Common myeloid progenitor, CD34-positive (primary cell): ENCODE results near the gene MCUR1.
"Not testable (repeated sequence)": the region's sequence is repeated elsewhere in the genome, so short reads cannot be mapped to it uniquely, and the experiment has no call there.

Experiments used
- CTCF ChIA-PET: fragments of 350-600 bp; sonication (Branson Sonifier 250); formaldehyde crosslinking; loops from one replicate; lab custom pipeline; 2021; ENCODE audit warnings: antibody characterized with exemption; lab: Charles Lee
- POLR2A ChIA-PET: fragments of 350-600 bp; sonication (Branson Sonifier 250); formaldehyde crosslinking; loops from one replicate; lab custom pipeline; 2021; ENCODE audit warnings: antibody characterized with exemption; lab: Charles Lee
- DNase-seq, 3 donors: peaks; one replicate each; pipeline versions ENCODE4 v3.0.0 to v3.0.0-alpha.2; 2013
- H3K27ac ChIP-seq, 2 experiments: 1 replicate in 1 of 2; 2 replicates in 1 of 2; pipeline ENCODE4 v1.7.0; 2013; ENCODE audit warnings: inconsistent platforms in 2 of 2, low read length in 2 of 2, mild to moderate bottlenecking in 2 of 2, low read depth in 1 of 2, moderate library complexity in 1 of 2; ENCODE audit not compliant: severe bottlenecking in 2 of 2, insufficient read depth in 1 of 2, poor library complexity in 1 of 2
- H3K27me3 ChIP-seq, 5 experiments: replicated peaks in 2 of 5; 1 replicate in 3 of 5; 2 replicates in 2 of 5; pipeline versions ENCODE4 v1.6.1 to v1.7.0; 2013; ENCODE audit warnings: low read length in 4 of 5, mild to moderate bottlenecking in 2 of 5, moderate library complexity in 2 of 5, inconsistent platforms in 1 of 5; ENCODE audit not compliant: insufficient read depth in 5 of 5, control insufficient read depth in 4 of 5
- H3K36me3 ChIP-seq, 4 experiments: 1 replicate in 2 of 4; 2 replicates in 2 of 4; pipeline versions ENCODE4 v1.6.1 to v1.7.0; 2013; ENCODE audit warnings: low read length in 3 of 4, control low read depth in 1 of 4, mild to moderate bottlenecking in 1 of 4; ENCODE audit not compliant: control insufficient read depth in 4 of 4, insufficient read depth in 4 of 4
- H3K4me1 ChIP-seq, 4 experiments: 1 replicate in 3 of 4; 2 replicates in 1 of 4; pipeline versions ENCODE4 v1.6.1 to v1.7.1; 2013; ENCODE audit warnings: low read length in 3 of 4, mild to moderate bottlenecking in 3 of 4, control low read depth in 1 of 4, inconsistent platforms in 1 of 4, moderate library complexity in 1 of 4; ENCODE audit not compliant: control insufficient read depth in 4 of 4, insufficient read depth in 4 of 4; ENCODE audit errors: control extremely low read depth in 1 of 4
- H3K4me3 ChIP-seq, 7 experiments: 1 replicate in 4 of 7; 2 replicates in 3 of 7; pipeline versions ENCODE4 v1.5.1 to v1.7.0; 2013; ENCODE audit warnings: mild to moderate bottlenecking in 7 of 7, low read length in 6 of 7, moderate library complexity in 6 of 7, inconsistent platforms in 2 of 7, low read depth in 2 of 7, control low read depth in 1 of 7; ENCODE audit not compliant: insufficient read depth in 4 of 7, control insufficient read depth in 1 of 7; ENCODE audit errors: extremely low read depth in 1 of 7
- H3K9me3 ChIP-seq, 5 experiments: 1 replicate in 4 of 5; 2 replicates in 1 of 5; pipeline versions ENCODE4 v1.6.1 to v1.7.1; 2013; ENCODE audit warnings: low read length in 4 of 5, mild to moderate bottlenecking in 2 of 5, inconsistent platforms in 1 of 5, low read depth in 1 of 5, moderate library complexity in 1 of 5; ENCODE audit not compliant: control insufficient read depth in 4 of 5, insufficient read depth in 2 of 5; ENCODE audit errors: control extremely low read depth in 1 of 5
- WGBS: methylation state at CpG from one replicate; pipeline ENCODE4 v1.1.5; 2013; ENCODE audit not compliant: insufficient coverage; 5-methylcytosine and 5-hydroxymethylcytosine counted together

The MCUR1 gene

GRCh38 chr6:13851803-13852202 lies 37.4 kb upstream of the MCUR1 start:
- CTCF ChIA-PET, result interaction anchor here (1.2 kb wide), 1 partner anchor 9 kb away, joined by 3 read pairs; no protein-coding TSS in a partner anchor
- 100% methylated on average over 1 of the region's 2 CpGs for WGBS

GRCh38 chr6:13851330-13851729 lies 37.0 kb upstream of the MCUR1 start:
- DNase-seq, result no peak
- H3K36me3 ChIP-seq, result no peaks in the 10 kb centered on the region
- CTCF ChIA-PET, result interaction anchor here (1.2 to 1.4 kb wide), 2 partner anchors 9 to 35 kb away, joined by 3 to 4 read pairs; no protein-coding TSS in a partner anchor
- POLR2A ChIA-PET, result no interaction called here
- no peak overlapping the region for H3K27ac ChIP-seq
- H3K27me3 ChIP-seq, result no peaks in the 10 kb centered on the region
- H3K4me3 ChIP-seq, result no peak overlapping the region
- 83% methylated on average over 1 of the region's 3 CpGs for WGBS
- no peaks in the 10 kb centered on the region for H3K4me1 ChIP-seq
- H3K9me3 ChIP-seq, result no peaks in the 10 kb centered on the region

More at GRCh38 chr6:13851803-13852202, 37.4 kb upstream of the MCUR1 start:
- Histone ChIP-seq H3K9me3 (no peaks in the 10 kb centered on the region), H3K36me3 (no peaks in the 10 kb centered on the region), H3K27me3 (no peaks in the 10 kb centered on the region), H3K4me3 (no peak overlapping the region), H3K4me1 (no peaks in the 10 kb centered on the region), H3K27ac (no peak overlapping the region)
- POLR2A ChIA-PET, result no interaction called here
- no peak for DNase-seq

- H3K36me3 ChIP-seq, H3K27ac ChIP-seq, H3K27me3 ChIP-seq, H3K4me1 ChIP-seq, POLR2A ChIA-PET, DNase-seq, H3K9me3 ChIP-seq, H3K4me3 ChIP-seq: not testable (repeated sequence)
- CTCF ChIA-PET, result interaction anchor here (1.2 to 1.4 kb wide), 2 partner anchors 10 to 35 kb away, joined by 3 to 4 read pairs; no protein-coding TSS in a partner anchor
- 100% methylated on average over 4 of the region's 5 CpGs for WGBS
These were observed 36.3 kb upstream of the MCUR1 start for GRCh38 chr6:13850690-13851089.

GRCh38 chr6:13848522-13849150 lies 34.3 kb upstream of the MCUR1 start:
- no peaks in the 10 kb centered on the region for H3K36me3 ChIP-seq
- ChIA-PET CTCF (interaction anchor here (0.7 to 0.8 kb wide), 2 partner anchors 10 to 59 kb away, joined by 3 read pairs; no protein-coding TSS in a partner anchor), POLR2A (interaction anchor here (1.1 kb wide), 1 partner anchor 10 kb away, joined by 3 read pairs; no protein-coding TSS in a partner anchor)
- no peaks in the 10 kb centered on the region for H3K27me3 ChIP-seq
- H3K4me1 ChIP-seq, result no peaks in the 10 kb centered on the region
- no peak for DNase-seq
- no peaks in the 10 kb centered on the region for H3K9me3 ChIP-seq
- H3K27ac ChIP-seq, result no peak overlapping the region
- 98% methylated on average over 5 of the region's 5 CpGs for WGBS
- H3K4me3 ChIP-seq, result no peak overlapping the region

- no peak for DNase-seq
- Histone ChIP-seq H3K27me3 (no peaks in the 10 kb centered on the region), H3K27ac (no peak overlapping the region), H3K36me3 (no peaks in the 10 kb centered on the region), H3K4me3 (no peak overlapping the region), H3K4me1 (no peaks in the 10 kb centered on the region), H3K9me3 (no peaks in the 10 kb centered on the region)
- WGBS, result 82% methylated on average over 8 of the region's 11 CpGs
- CTCF ChIA-PET, result no interaction called here
- POLR2A ChIA-PET, result no interaction called here
These were observed 33.1 kb upstream of the MCUR1 start for GRCh38 chr6:13847326-13848050.

- CTCF ChIA-PET, result no interaction called here
- DNase-seq, result no peak
- Histone ChIP-seq H3K9me3 (no peaks in the 10 kb centered on the region), H3K4me3 (no peak overlapping the region), H3K4me1 (peaks cover 0 to 2% (median 0%) of the 10 kb centered on the region in 4 experiments), H3K36me3 (no peaks in the 10 kb centered on the region), H3K27me3 (no peaks in the 10 kb centered on the region), H3K27ac (no peak overlapping the region)
- POLR2A ChIA-PET, result no interaction called here
- 92% methylated on average over 12 of the region's 13 CpGs for WGBS
These were observed 32.5 kb upstream of the MCUR1 start for GRCh38 chr6:13846841-13847240.

- H3K27ac ChIP-seq, result no peak overlapping the region
- H3K4me1 ChIP-seq, result peaks cover 0 to 5% (median 0%) of the 10 kb centered on the region in 4 experiments
- H3K27me3 ChIP-seq, result no peaks in the 10 kb centered on the region
- peak in 1 of 3 donors; percentile 19 for DNase-seq
- POLR2A ChIA-PET, result interaction anchor here (0.9 kb wide), 1 partner anchor 28 kb away, joined by 3 read pairs; no protein-coding TSS in a partner anchor
- no peaks in the 10 kb centered on the region for H3K36me3 ChIP-seq
- no peak overlapping the region for H3K4me3 ChIP-seq
- CTCF ChIA-PET, result interaction anchor here (1.8 kb wide), 1 partner anchor 14 kb away, joined by 4 read pairs; no protein-coding TSS in a partner anchor
- H3K9me3 ChIP-seq, result no peaks in the 10 kb centered on the region
- 95% methylated on average over 5 of the region's 5 CpGs for WGBS
These were observed 27.6 kb upstream of the MCUR1 start for GRCh38 chr6:13841936-13842335.
